Fibroblast of lung (primary cell): ENCODE measurements around the gene WDR20. TPM values are rescaled to one million over a fixed set of nuclear protein-coding genes. Genes with fewer than 3 reads are reported as not detected.

ENCODE experiments used
- DNase-seq, 2 donors: peaks; one replicate each; pipeline versions ENCODE4 v3.0.0 to v3.0.0-alpha.2; 2010; ENCODE audit warnings: low read depth in 2 of 2
- H2AFZ ChIP-seq: 2 replicates; pipeline ENCODE4 v1.5.1; 2012; ENCODE audit warnings: low read length, control low read depth, inconsistent platforms
- H3K27ac ChIP-seq: 2 replicates; pipeline ENCODE4 v1.5.1; 2011; ENCODE audit warnings: low read length, control low read depth; ENCODE audit not compliant: insufficient read depth
- H3K27me3 ChIP-seq: 2 replicates; pipeline ENCODE4 v1.5.1; 2011; ENCODE audit warnings: mild to moderate bottlenecking, low read length; ENCODE audit not compliant: control insufficient read depth, insufficient read depth
- H3K36me3 ChIP-seq: 2 replicates; pipeline ENCODE4 v1.5.1; 2011; ENCODE audit warnings: low read length; ENCODE audit not compliant: control insufficient read depth, insufficient read depth
- H3K4me1 ChIP-seq: 2 replicates; pipeline ENCODE4 v1.5.1; 2011; ENCODE audit warnings: low read length; ENCODE audit not compliant: control insufficient read depth, insufficient read depth; ENCODE audit errors: extremely low read depth
- H3K4me2 ChIP-seq: 2 replicates; pipeline ENCODE4 v1.5.1; 2011; ENCODE audit warnings: low read length, control low read depth; ENCODE audit not compliant: insufficient read depth; ENCODE audit errors: extremely low read depth
- H3K4me3 ChIP-seq, 4 experiments: fragments of 200-600 bp in 1 of 4; sonication (generic) in 1 of 4; replicated peaks in 1 of 4; 2 replicates each; pipeline ENCODE4 v1.5.1; 2011 to 2016; ENCODE audit warnings: low read length in 4 of 4, low read depth in 3 of 4, mild to moderate bottlenecking in 3 of 4, control low read depth in 2 of 4, inconsistent platforms in 1 of 4, mixed read lengths in 1 of 4; ENCODE audit not compliant: insufficient read depth in 1 of 4; ENCODE audit errors: control extremely low read depth in 1 of 4
- H3K79me2 ChIP-seq: 2 replicates; pipeline ENCODE4 v1.5.1; 2012; ENCODE audit warnings: mild to moderate bottlenecking, low read length, inconsistent platforms; ENCODE audit not compliant: control insufficient read depth, insufficient read depth
- H3K9ac ChIP-seq: 2 replicates; pipeline ENCODE4 v1.5.1; 2011; ENCODE audit warnings: mild to moderate bottlenecking, low read length, control low read depth; ENCODE audit not compliant: insufficient read depth
- H3K9me3 ChIP-seq: 2 replicates; pipeline ENCODE4 v1.5.1; 2012; ENCODE audit warnings: low read depth, low read length; ENCODE audit not compliant: control insufficient read depth, insufficient read depth
- H4K20me1 ChIP-seq: 2 replicates; pipeline ENCODE4 v1.5.1; 2011; ENCODE audit warnings: low read length; ENCODE audit not compliant: control insufficient read depth, insufficient read depth; ENCODE audit errors: extremely low read depth
- CTCF ChIP-seq, 2 donors: IDR thresholded peaks in 1 of 2; conservative IDR thresholded peaks in 1 of 2; 1 replicate in 1 of 2; 2 replicates in 1 of 2; pipeline ENCODE4 v1.5.1; 2011 to 2012; ENCODE audit warnings: low read length in 2 of 2, control low read depth in 1 of 2, inconsistent platforms in 1 of 2, low read depth in 1 of 2, mild to moderate bottlenecking in 1 of 2
- EZH2 ChIP-seq: IDR thresholded peaks from 2 replicates; pipeline ENCODE4 v1.5.1; 2012; ENCODE audit warnings: low read length, control low read depth, mild to moderate bottlenecking; ENCODE audit errors: missing control alignments
- polyA plus RNA-seq, 2 donors: library from polyadenylated mRNA; depleted of rRNA in 1 of 2; stranded (reverse) in 1 of 2; unstranded in 1 of 2; fragments of >200 nt; gene quantifications; 2 replicates each; pipeline ENCODE4 v1.2.1, GENCODE V29; 2011 to 2012; ENCODE audit warnings: missing spikeins in 1 of 2
- total RNA-seq: library from RNA; depleted of rRNA; stranded (reverse); fragments of >200 nt; gene quantifications from 2 replicates; pipeline ENCODE4 v1.2.1, GENCODE V29; 2014

WDR20 gene
- total and polyA plus RNA-seq, 2 donors (not counting 1 experiment from before 2014, with no cell fraction given): 17.2 to 17.8 TPM

- H3K4me3 ChIP-seq: no peak overlapping the region
- no peaks in the 10 kb centered on the region for H3K9me3 ChIP-seq
- no peaks in the 10 kb centered on the region for H3K27me3 ChIP-seq
- H4K20me1 ChIP-seq: no peaks in the 10 kb centered on the region
- H3K9ac ChIP-seq: no peak overlapping the region
- TF ChIP-seq EZH2 (no peak), CTCF (conservative IDR thresholded peaks at IDR 0.05 in 1 of 2, IDR thresholded peaks at IDR 0.05 in 1 of 2; ENCODE audit: low read depth in 1 of 2, low read length in 2 of 2) (no peak)
- H3K4me2 ChIP-seq: no peak overlapping the region
- no peaks in the 10 kb centered on the region for H3K79me2 ChIP-seq
- no peaks in the 10 kb centered on the region for H3K4me1 ChIP-seq
- H3K27ac ChIP-seq: no peak overlapping the region
- no peaks in the 10 kb centered on the region for H3K36me3 ChIP-seq
- DNase-seq: no peak
- H2AFZ ChIP-seq: no peak overlapping the region
Measured at GRCh38 chr14:102223682-102224081, 84.0 kb downstream of the WDR20 start.

- Histone ChIP-seq H3K27me3 (no peaks in the 10 kb centered on the region), H3K9ac (no peak overlapping the region), H3K36me3 (no peaks in the 10 kb centered on the region), H2AFZ (no peak overlapping the region), H3K4me1 (no peaks in the 10 kb centered on the region), H3K27ac (no peak overlapping the region), H3K9me3 (no peaks in the 10 kb centered on the region), H3K79me2 (no peaks in the 10 kb centered on the region), H3K4me3 (no peak overlapping the region), H3K4me2 (no peak overlapping the region), H4K20me1 (no peaks in the 10 kb centered on the region)
- no peak for TF ChIP-seq CTCF (conservative IDR thresholded peaks at IDR 0.05 in 1 of 2, IDR thresholded peaks at IDR 0.05 in 1 of 2; ENCODE audit: low read depth in 1 of 2, low read length in 2 of 2)
- no peak for TF ChIP-seq EZH2
- DNase-seq: no peak
Measured at GRCh38 chr14:102225386-102225785, 85.7 kb downstream of the WDR20 start.

- H3K4me2 ChIP-seq: no peak overlapping the region
- no peak overlapping the region for H2AFZ ChIP-seq
- no peak overlapping the region for H3K27ac ChIP-seq
- no peak for DNase-seq
- no peaks in the 10 kb centered on the region for H3K4me1 ChIP-seq
- H3K36me3 ChIP-seq: no peaks in the 10 kb centered on the region
- no peaks in the 10 kb centered on the region for H3K9me3 ChIP-seq
- H3K27me3 ChIP-seq: no peaks in the 10 kb centered on the region
- H3K4me3 ChIP-seq: no peak overlapping the region
- no peaks in the 10 kb centered on the region for H3K79me2 ChIP-seq
- no peak overlapping the region for H3K9ac ChIP-seq
- TF ChIP-seq CTCF (conservative IDR thresholded peaks at IDR 0.05 in 1 of 2, IDR thresholded peaks at IDR 0.05 in 1 of 2; ENCODE audit: low read depth in 1 of 2, low read length in 2 of 2) (no peak), EZH2 (no peak)
- H4K20me1 ChIP-seq: no peaks in the 10 kb centered on the region
Measured at GRCh38 chr14:102225936-102226335, 86.2 kb downstream of the WDR20 start.
